DOHH2 (cell line): ENCODE results near the gene CMSS1.

ENCODE experiments used
- H3F3A ChIP-seq: fragments of 200-600 bp; sonication (generic), shearing (Covaris generic); 2 replicates; pipeline ENCODE4 v1.6.0; 2016; ENCODE audit warnings: antibody characterized with exemption, mild to moderate bottlenecking; ENCODE audit not compliant: control insufficient read depth, insufficient read depth
- H3K27ac ChIP-seq: fragments of 200-600 bp; sonication (generic); 2 replicates; pipeline ENCODE4 v1.5.1; 2014; ENCODE audit warnings: low read depth, mild to moderate bottlenecking, low read length, moderate library complexity
- H3K27me3 ChIP-seq: fragments of 200-600 bp; sonication (generic); 2 replicates; pipeline ENCODE4 v1.6.1; 2014; ENCODE audit warnings: mild to moderate bottlenecking, low read length, mixed read lengths; ENCODE audit not compliant: control insufficient read depth
- H3K36me3 ChIP-seq: fragments of 200-600 bp; sonication (generic); 2 replicates; pipeline ENCODE4 v1.6.1; 2014; ENCODE audit warnings: mild to moderate bottlenecking, low read length, moderate library complexity, mixed read lengths; ENCODE audit not compliant: control insufficient read depth
- H3K4me1 ChIP-seq: fragments of 200-600 bp; sonication (generic); 2 replicates; pipeline ENCODE4 v1.6.1; 2014; ENCODE audit warnings: mild to moderate bottlenecking, low read length, mixed read lengths; ENCODE audit not compliant: control insufficient read depth
- H3K4me2 ChIP-seq: fragments of 200-600 bp; sonication (generic); 2 replicates; pipeline ENCODE4 v1.6.0; 2014; ENCODE audit warnings: mild to moderate bottlenecking, low read length, moderate library complexity
- H3K4me3 ChIP-seq: fragments of 200-600 bp; sonication (generic); 2 replicates; pipeline ENCODE4 v1.5.1; 2014; ENCODE audit warnings: mild to moderate bottlenecking, low read length, mixed read lengths
- H3K79me2 ChIP-seq: fragments of 200-600 bp; sonication (generic); 2 replicates; pipeline ENCODE4 v1.6.1; 2014; ENCODE audit warnings: mild to moderate bottlenecking, low read length, mixed read lengths; ENCODE audit not compliant: control insufficient read depth
- H3K9me2 ChIP-seq: fragments of 200-600 bp; sonication (generic); replicated peaks from 2 replicates; pipeline ENCODE4 v1.6.1; 2014; ENCODE audit warnings: mild to moderate bottlenecking, low read length, mixed read lengths; ENCODE audit not compliant: control insufficient read depth
- H3K9me3 ChIP-seq: fragments of 200-600 bp; sonication (generic); 2 replicates; pipeline ENCODE4 v1.6.1; 2014; ENCODE audit warnings: antibody characterized with exemption, low read length, mixed read lengths; ENCODE audit not compliant: control insufficient read depth, insufficient read depth
- H4K20me1 ChIP-seq: fragments of 200-600 bp; sonication (generic); 2 replicates; pipeline ENCODE4 v1.6.0; 2014; ENCODE audit warnings: low read depth, mild to moderate bottlenecking, antibody characterized with exemption, low read length, moderate library complexity; ENCODE audit not compliant: control insufficient read depth, insufficient read depth
- EZH2phosphoT487 ChIP-seq: fragments of 200-600 bp; sonication (generic); IDR thresholded peaks from 2 replicates; pipeline ENCODE4 v1.6.1; 2017; ENCODE audit warnings: borderline replicate concordance, mild to moderate bottlenecking, antibody characterized with exemption, low read length, moderate library complexity, mixed read lengths
- TF ChIP-seq, protein P1 (sequence below): fragments of 200-600 bp; sonication (generic); IDR thresholded peaks from one replicate; pipeline ENCODE4 v1.5.1; 2014; ENCODE audit warnings: antibody characterized with exemption, mild to moderate bottlenecking, low read depth, low read length; ENCODE audit not compliant: poor library complexity, severe bottlenecking

CMSS1 gene

DNA sequence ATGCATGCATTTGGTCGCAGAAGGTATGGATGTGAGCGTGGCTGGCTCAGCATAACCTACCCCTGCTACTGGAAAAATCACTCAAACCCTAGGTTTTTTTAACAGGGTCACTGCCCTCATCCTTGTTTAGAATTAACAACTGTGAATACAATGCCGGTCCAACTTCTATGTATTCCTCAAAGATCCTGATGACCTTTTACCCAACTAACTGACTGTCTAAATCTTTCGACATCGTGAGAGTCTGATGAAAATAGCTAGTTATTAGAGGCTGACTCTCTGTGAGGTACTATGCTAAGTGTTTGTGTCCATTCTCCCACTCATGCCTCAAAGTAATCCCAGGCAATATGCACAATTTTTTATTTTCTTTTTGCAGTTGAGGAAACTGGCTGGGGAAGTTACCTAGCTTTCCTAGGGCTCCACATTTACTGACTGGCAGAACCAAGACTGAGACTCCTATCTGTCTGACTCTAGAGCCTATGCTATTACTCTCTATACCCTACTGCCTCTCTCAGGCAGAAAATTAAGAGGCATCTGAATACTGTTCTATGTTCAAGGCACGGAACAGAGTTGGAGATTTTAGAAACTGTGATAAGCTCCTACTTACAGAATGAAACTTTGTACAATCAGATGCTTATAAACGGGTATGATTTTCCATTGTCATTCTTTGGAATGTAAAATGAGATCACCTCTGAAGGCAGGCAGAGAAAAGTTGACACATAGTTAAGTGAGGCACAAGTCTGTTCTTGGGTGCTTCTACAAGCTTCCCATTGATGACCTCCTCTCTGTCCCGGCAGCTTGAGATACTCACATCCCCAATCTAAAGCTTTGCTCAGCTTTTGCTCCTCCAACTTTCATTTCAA lies 240.3 kb downstream of the CMSS1 start:
- Histone ChIP-seq H3K36me3 (no peaks in the 10 kb centered on the region), H3K27me3 (no peaks in the 10 kb centered on the region), H3K9me3 (no peaks in the 10 kb centered on the region), H3K4me1 (no peaks in the 10 kb centered on the region), H4K20me1 (no peaks in the 10 kb centered on the region), H3K27ac (no peak overlapping the region), H3F3A (no peaks in the 10 kb centered on the region; the same call in 1 of the 2 replicates), H3K79me2 (no peaks in the 10 kb centered on the region), H3K9me2 (no peaks in the 10 kb centered on the region), H3K4me3 (no peak overlapping the region), H3K4me2 (no peak overlapping the region)
- TF ChIP-seq EZH2phosphoT487, result no peak
- TF ChIP-seq, protein P1, sequence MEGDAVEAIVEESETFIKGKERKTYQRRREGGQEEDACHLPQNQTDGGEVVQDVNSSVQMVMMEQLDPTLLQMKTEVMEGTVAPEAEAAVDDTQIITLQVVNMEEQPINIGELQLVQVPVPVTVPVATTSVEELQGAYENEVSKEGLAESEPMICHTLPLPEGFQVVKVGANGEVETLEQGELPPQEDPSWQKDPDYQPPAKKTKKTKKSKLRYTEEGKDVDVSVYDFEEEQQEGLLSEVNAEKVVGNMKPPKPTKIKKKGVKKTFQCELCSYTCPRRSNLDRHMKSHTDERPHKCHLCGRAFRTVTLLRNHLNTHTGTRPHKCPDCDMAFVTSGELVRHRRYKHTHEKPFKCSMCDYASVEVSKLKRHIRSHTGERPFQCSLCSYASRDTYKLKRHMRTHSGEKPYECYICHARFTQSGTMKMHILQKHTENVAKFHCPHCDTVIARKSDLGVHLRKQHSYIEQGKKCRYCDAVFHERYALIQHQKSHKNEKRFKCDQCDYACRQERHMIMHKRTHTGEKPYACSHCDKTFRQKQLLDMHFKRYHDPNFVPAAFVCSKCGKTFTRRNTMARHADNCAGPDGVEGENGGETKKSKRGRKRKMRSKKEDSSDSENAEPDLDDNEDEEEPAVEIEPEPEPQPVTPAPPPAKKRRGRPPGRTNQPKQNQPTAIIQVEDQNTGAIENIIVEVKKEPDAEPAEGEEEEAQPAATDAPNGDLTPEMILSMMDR, result no peak

- no peaks in the 10 kb centered on the region for H3K4me1 ChIP-seq
- TF ChIP-seq EZH2phosphoT487, result no peak
- TF ChIP-seq, protein P1, result no peak
- no peaks in the 10 kb centered on the region for H3K36me3 ChIP-seq
- H3F3A ChIP-seq, result no peaks in the 10 kb centered on the region; the same call in 1 of the 2 replicates
- no peaks in the 10 kb centered on the region for H4K20me1 ChIP-seq
- H3K79me2 ChIP-seq, result no peaks in the 10 kb centered on the region
- no peaks in the 10 kb centered on the region for H3K9me2 ChIP-seq
- no peak overlapping the region for H3K4me2 ChIP-seq
- H3K9me3 ChIP-seq, result no peaks in the 10 kb centered on the region
- H3K4me3 ChIP-seq, result no peak overlapping the region
- no peaks in the 10 kb centered on the region for H3K27me3 ChIP-seq
- H3K27ac ChIP-seq, result no peak overlapping the region
Measured at GRCh38 chr3:100059472-100059871, 241.8 kb downstream of the CMSS1 start.

DNA sequence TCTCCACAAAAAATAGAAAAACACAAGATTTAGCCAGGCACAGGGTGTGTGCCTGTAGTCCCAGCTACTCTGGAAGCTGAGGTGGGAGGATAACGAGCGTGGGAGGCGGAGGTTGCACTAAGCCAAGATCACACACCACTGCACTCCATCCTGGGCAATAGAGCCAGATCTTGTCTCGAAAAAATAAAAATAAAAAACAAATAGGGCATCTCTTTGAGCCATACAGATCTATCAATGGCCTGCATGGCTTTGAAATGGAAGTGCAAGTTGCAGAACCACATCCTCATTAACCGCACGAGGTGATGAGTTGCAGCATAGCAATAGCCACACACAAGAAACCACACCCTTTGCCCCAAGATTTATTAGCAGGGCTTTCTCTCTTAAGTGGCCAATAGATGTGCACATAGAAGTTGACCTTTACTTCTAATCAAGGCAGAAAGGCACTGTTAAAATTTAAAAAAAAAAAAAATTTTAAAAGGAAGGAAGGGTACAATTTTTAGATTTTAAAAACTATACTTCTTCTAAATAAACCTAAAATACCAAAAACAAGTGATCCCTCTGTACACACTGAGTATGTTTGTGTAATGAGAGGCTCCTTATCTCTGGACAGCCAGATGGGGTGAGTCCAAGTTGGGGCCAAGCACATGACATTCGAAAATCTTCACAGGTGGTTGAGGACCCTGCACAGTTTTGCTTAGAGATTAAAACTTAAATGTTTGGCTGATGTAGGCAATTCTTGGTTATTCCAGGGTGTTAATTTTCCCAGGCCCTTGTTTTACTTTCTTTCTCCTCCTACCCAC lies 243.2 kb downstream of the CMSS1 start:
- Histone ChIP-seq H4K20me1 (no peaks in the 10 kb centered on the region), H3K4me2 (no peak overlapping the region), H3K4me1 (no peaks in the 10 kb centered on the region), H3K79me2 (no peaks in the 10 kb centered on the region), H3K9me3 (no peaks in the 10 kb centered on the region), H3K9me2 (no peaks in the 10 kb centered on the region), H3K27me3 (no peaks in the 10 kb centered on the region), H3K27ac (no peak overlapping the region), H3K4me3 (no peak overlapping the region), H3F3A (no peaks in the 10 kb centered on the region; the same call in 1 of the 2 replicates), H3K36me3 (no peaks in the 10 kb centered on the region)
- TF ChIP-seq, protein P1, result no peak
- TF ChIP-seq EZH2phosphoT487, result no peak
